Caco-2 (cell line): Measurements from ENCODE around the gene CDC42SE2. TPM values are rescaled to one million over a fixed set of nuclear protein-coding genes. Genes with fewer than 3 reads are reported as not detected.
"Not testable (repeated sequence)": the region's sequence is repeated elsewhere in the genome, so short reads cannot be mapped to it uniquely, and the experiment has no call there.

Experiments used
- BruUV-seq: library from RNA; stranded (reverse); fragments of 400-500 nt; replicated peaks from 2 replicates; lab custom pipeline; 2021; lab: Mats Ljungman, UMichigan
- CTCF ChIA-PET: fragments of 300-600 bp; sonication (Branson Sonifier 250); formaldehyde crosslinking; loops from one replicate; lab custom pipeline; 2022; ENCODE audit warnings: antibody characterized with exemption; lab: Charles Lee
- POLR2A ChIA-PET: fragments of 300-600 bp; sonication (Branson Sonifier 250); formaldehyde crosslinking; loops from one replicate; lab custom pipeline; 2022; ENCODE audit warnings: antibody characterized with exemption; lab: Charles Lee
- DNase-seq, 2 experiments: peaks; one replicate each; pipeline versions ENCODE4 v3.0.0 to v3.0.0-alpha.2; 2020 to 2022
- H3K27me3 ChIP-seq: replicated peaks from 2 replicates; pipeline ENCODE4 v1.6.0; 2011; ENCODE audit warnings: low read length; ENCODE audit not compliant: control insufficient read depth, insufficient read depth
- H3K36me3 ChIP-seq: 2 replicates; pipeline ENCODE4 v1.5.1; 2011; ENCODE audit warnings: low read length; ENCODE audit not compliant: control insufficient read depth, insufficient read depth
- H3K4me1 ChIP-seq: fragments of 250-450 bp; sonication (Bioruptor Pico); 2 replicates; pipeline ENCODE4 v1.5.1; 2020; ENCODE audit warnings: mild to moderate bottlenecking
- H3K4me3 ChIP-seq: 2 replicates; pipeline ENCODE4 v1.5.1; 2011; ENCODE audit warnings: low read depth, mild to moderate bottlenecking, control low read depth, low read length
- H3K9me3 ChIP-seq: fragments of 250-450 bp; sonication (Bioruptor Pico); 2 replicates; pipeline ENCODE4 v1.5.1; 2020; ENCODE audit warnings: mild to moderate bottlenecking, moderate library complexity
- H3K27ac Mint-ChIP-seq: one replicate; pipeline ENCODE4 v1.8.0; 2022; ENCODE audit warnings: mixed read lengths; ENCODE audit not compliant: unreplicated experiment
- H3K27me3 Mint-ChIP-seq: one replicate; pipeline ENCODE4 v1.8.0; 2022; ENCODE audit warnings: mixed read lengths; ENCODE audit not compliant: insufficient read depth, unreplicated experiment
- H3K36me3 Mint-ChIP-seq: one replicate; pipeline ENCODE4 v1.8.0; 2022; ENCODE audit warnings: mild to moderate bottlenecking, mixed read lengths; ENCODE audit not compliant: insufficient read depth, unreplicated experiment
- H3K4me1 Mint-ChIP-seq: one replicate; pipeline ENCODE4 v1.8.0; 2022; ENCODE audit warnings: low read depth, mixed read lengths; ENCODE audit not compliant: unreplicated experiment
- H3K4me3 Mint-ChIP-seq: one replicate; pipeline ENCODE4 v1.8.0; 2022; ENCODE audit warnings: mild to moderate bottlenecking, moderate library complexity, mixed read lengths; ENCODE audit not compliant: unreplicated experiment
- H3K9me3 Mint-ChIP-seq: one replicate; pipeline ENCODE4 v1.8.0; 2022; ENCODE audit warnings: mixed read lengths; ENCODE audit not compliant: unreplicated experiment
- intact Hi-C: fragments of 100-400 bp; cut with micrococcal nuclease; formaldehyde crosslinking; loops from one replicate; pipeline ENCODE4 v1.10.0; 2022; ENCODE audit not compliant: unreplicated experiment
- total RNA-seq: library from RNA; stranded (reverse); gene quantifications from 2 replicates; pipeline ENCODE4 v1.2.3, GENCODE V29; 2022
- TF ChIP-seq, protein P1 (sequence below), 2 experiments: fragments of 200-600 bp in 1 of 2; IDR thresholded peaks; 1 replicate in 1 of 2; 2 replicates in 1 of 2; pipeline versions ENCODE4 v1.5.1 to v1.8.0; 2011 to 2022; ENCODE audit warnings: antibody characterized with exemption in 1 of 2, control low read depth in 1 of 2, inconsistent platforms in 1 of 2, low read depth in 1 of 2, low read length in 1 of 2, mild to moderate bottlenecking in 1 of 2, moderate library complexity in 1 of 2; ENCODE audit not compliant: insufficient read depth in 1 of 2, severe bottlenecking in 1 of 2, unreplicated experiment in 1 of 2

CDC42SE2 gene
- total RNA-seq, 1 experiment from 2014 or later, result 39.4 TPM

DNA sequence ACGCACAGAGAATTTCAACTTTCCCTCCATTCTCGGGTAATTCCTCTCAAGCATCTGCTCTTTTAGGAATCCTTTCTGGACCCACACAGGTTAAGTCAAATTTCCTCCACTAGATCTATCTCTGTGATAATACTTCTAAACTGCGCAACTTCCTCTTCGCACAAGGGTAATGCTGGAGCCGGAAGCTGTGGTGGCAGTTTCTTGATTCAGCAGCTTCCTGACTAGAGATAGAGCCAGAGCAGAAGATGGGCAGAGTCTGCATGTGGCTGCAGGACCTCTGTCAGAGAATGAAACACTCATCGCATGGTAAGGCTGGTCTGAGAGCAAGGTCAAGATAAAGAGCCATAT, 11.1 kb upstream of the CDC42SE2 start:
- no peak for DNase-seq
- Histone ChIP-seq H3K4me1 (no peaks in the 10 kb centered on the region), H3K9me3 (no peaks in the 10 kb centered on the region), H3K36me3 (no peaks in the 10 kb centered on the region), H3K27me3 (no peaks in the 10 kb centered on the region), H3K4me3 (no peak overlapping the region)
- CTCF ChIA-PET, result no interaction called here
- Mint-ChIP-seq H3K36me3 (no peaks in the 10 kb centered on the region), H3K4me3 (no peak overlapping the region), H3K27me3 (no peaks in the 10 kb centered on the region), H3K27ac (no peak overlapping the region), H3K9me3 (no peaks in the 10 kb centered on the region), H3K4me1 (no peaks in the 10 kb centered on the region)
- BruUV-seq, result no TSS peak
- POLR2A ChIA-PET, result no interaction called here
- TF ChIP-seq, protein P1, sequence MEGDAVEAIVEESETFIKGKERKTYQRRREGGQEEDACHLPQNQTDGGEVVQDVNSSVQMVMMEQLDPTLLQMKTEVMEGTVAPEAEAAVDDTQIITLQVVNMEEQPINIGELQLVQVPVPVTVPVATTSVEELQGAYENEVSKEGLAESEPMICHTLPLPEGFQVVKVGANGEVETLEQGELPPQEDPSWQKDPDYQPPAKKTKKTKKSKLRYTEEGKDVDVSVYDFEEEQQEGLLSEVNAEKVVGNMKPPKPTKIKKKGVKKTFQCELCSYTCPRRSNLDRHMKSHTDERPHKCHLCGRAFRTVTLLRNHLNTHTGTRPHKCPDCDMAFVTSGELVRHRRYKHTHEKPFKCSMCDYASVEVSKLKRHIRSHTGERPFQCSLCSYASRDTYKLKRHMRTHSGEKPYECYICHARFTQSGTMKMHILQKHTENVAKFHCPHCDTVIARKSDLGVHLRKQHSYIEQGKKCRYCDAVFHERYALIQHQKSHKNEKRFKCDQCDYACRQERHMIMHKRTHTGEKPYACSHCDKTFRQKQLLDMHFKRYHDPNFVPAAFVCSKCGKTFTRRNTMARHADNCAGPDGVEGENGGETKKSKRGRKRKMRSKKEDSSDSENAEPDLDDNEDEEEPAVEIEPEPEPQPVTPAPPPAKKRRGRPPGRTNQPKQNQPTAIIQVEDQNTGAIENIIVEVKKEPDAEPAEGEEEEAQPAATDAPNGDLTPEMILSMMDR (IDR thresholded peaks at IDR 0.05; ENCODE audit: insufficient read depth in 1 of 2, low read depth in 1 of 2, low read length in 1 of 2, severe bottlenecking in 1 of 2, unreplicated experiment in 1 of 2), result no peak
- intact Hi-C loops, result no loop called here

DNA sequence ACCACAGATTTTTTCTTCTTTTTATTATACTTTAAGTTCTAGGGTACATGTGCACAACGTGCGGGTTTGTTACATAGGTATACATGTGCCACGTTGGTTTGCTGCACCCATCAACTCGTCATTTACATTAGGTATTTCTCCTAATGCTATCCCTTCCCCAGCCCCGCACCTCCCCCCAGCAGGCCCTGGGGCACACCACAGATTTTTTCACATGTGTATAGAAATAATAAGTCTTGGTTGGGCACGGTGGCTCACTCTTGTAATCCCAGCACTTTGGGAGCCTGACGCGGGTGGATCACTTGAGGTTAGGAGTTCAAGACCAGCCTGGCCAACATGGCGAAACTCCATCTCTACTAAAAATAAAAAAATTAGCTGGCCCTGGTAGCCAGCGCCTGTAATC, 9.8 kb upstream of the CDC42SE2 start:
- H3K9me3 ChIP-seq, H3K9me3 Mint-ChIP-seq, H3K36me3 Mint-ChIP-seq, BruUV-seq, H3K36me3 ChIP-seq, H3K4me1 Mint-ChIP-seq, POLR2A ChIA-PET, H3K27me3 ChIP-seq, H3K27ac Mint-ChIP-seq, H3K4me1 ChIP-seq, intact Hi-C loops, H3K4me3 Mint-ChIP-seq, DNase-seq, H3K27me3 Mint-ChIP-seq, H3K4me3 ChIP-seq, CTCF ChIA-PET: not testable (repeated sequence)

DNA sequence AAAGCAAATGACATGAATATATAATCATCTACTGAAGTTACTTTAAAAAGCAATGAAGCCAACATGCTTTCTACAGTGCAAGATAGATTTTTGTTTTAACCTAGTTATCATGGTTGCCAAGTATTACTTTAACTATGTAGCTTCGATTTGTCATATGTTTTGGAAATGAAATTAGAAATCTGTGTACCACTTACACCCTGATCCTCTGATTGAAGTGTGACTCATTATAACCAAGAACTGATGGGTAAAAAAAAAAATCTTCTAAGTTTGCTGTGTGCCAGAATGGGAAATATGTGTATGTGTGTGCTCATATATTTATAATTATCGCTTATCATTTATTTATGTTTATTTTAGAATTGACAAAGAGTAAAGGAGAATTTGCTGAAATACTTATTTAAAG, 9.1 kb upstream of the CDC42SE2 start:
- ChIA-PET POLR2A (no interaction called here), CTCF (no interaction called here)
- Histone ChIP-seq H3K4me1 (no peaks in the 10 kb centered on the region), H3K27me3 (no peaks in the 10 kb centered on the region), H3K4me3 (no peak overlapping the region), H3K36me3 (no peaks in the 10 kb centered on the region), H3K9me3 (no peaks in the 10 kb centered on the region)
- peaks cover 7% of the 10 kb centered on the region for H3K4me1 Mint-ChIP-seq
- no peak overlapping the region for H3K4me3 Mint-ChIP-seq
- BruUV-seq, result no TSS peak
- H3K36me3 Mint-ChIP-seq, result no peaks in the 10 kb centered on the region
- TF ChIP-seq, protein P1 (IDR thresholded peaks at IDR 0.05; ENCODE audit: insufficient read depth in 1 of 2, low read depth in 1 of 2, low read length in 1 of 2, severe bottlenecking in 1 of 2, unreplicated experiment in 1 of 2), result no peak
- no peak overlapping the region for H3K27ac Mint-ChIP-seq
- intact Hi-C loops, result no loop called here
- no peaks in the 10 kb centered on the region for H3K27me3 Mint-ChIP-seq
- no peak for DNase-seq
- no peaks in the 10 kb centered on the region for H3K9me3 Mint-ChIP-seq

DNA sequence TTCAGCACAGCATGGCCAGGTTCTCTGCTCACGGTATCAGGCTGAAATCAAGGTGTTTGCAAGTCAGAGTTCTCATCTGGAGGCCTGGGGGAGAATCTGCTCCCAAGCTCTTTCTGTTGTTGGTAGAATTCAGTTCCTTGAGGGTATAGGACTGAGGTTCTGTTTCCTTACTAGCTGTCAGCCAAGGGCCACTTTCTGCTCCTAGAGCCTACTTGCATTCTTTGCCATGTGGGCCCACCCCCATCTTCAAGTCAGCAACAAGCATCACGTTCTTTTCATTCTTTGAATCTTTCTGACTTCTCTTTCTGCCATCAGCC, 7.4 kb upstream of the CDC42SE2 start:
- no peaks in the 10 kb centered on the region for H3K27me3 Mint-ChIP-seq
- H3K27ac Mint-ChIP-seq, result no peak overlapping the region
- H3K4me3 ChIP-seq, result no peak overlapping the region
- H3K36me3 ChIP-seq, result no peaks in the 10 kb centered on the region
- no peaks in the 10 kb centered on the region for H3K27me3 ChIP-seq
- ChIA-PET POLR2A (no interaction called here), CTCF (no interaction called here)
- DNase-seq, result no peak
- no peak overlapping the region for H3K4me3 Mint-ChIP-seq
- H3K9me3 Mint-ChIP-seq, result no peaks in the 10 kb centered on the region
- peaks cover 7% of the 10 kb centered on the region for H3K4me1 Mint-ChIP-seq
- BruUV-seq, result no TSS peak
- H3K4me1 ChIP-seq, result no peaks in the 10 kb centered on the region
- TF ChIP-seq, protein P1 (IDR thresholded peaks at IDR 0.05; ENCODE audit: insufficient read depth in 1 of 2, low read depth in 1 of 2, low read length in 1 of 2, severe bottlenecking in 1 of 2, unreplicated experiment in 1 of 2), result no peak
- no peaks in the 10 kb centered on the region for H3K9me3 ChIP-seq
- H3K36me3 Mint-ChIP-seq, result no peaks in the 10 kb centered on the region
- intact Hi-C loops, result no loop called here
